ENCODE data around the gene KRT36. TPM values are rescaled to one million over a fixed set of nuclear protein-coding genes. Genes with fewer than 3 reads are reported as not detected.
A peak's percentile ranks its signal among the peaks of the same experiment; 100 is the strongest.

The KRT36 gene
- total and polyA plus RNA-seq, 10 donors, result 0.20 to 2.7 (median 0.36) TPM; not detected in 1

DNA sequence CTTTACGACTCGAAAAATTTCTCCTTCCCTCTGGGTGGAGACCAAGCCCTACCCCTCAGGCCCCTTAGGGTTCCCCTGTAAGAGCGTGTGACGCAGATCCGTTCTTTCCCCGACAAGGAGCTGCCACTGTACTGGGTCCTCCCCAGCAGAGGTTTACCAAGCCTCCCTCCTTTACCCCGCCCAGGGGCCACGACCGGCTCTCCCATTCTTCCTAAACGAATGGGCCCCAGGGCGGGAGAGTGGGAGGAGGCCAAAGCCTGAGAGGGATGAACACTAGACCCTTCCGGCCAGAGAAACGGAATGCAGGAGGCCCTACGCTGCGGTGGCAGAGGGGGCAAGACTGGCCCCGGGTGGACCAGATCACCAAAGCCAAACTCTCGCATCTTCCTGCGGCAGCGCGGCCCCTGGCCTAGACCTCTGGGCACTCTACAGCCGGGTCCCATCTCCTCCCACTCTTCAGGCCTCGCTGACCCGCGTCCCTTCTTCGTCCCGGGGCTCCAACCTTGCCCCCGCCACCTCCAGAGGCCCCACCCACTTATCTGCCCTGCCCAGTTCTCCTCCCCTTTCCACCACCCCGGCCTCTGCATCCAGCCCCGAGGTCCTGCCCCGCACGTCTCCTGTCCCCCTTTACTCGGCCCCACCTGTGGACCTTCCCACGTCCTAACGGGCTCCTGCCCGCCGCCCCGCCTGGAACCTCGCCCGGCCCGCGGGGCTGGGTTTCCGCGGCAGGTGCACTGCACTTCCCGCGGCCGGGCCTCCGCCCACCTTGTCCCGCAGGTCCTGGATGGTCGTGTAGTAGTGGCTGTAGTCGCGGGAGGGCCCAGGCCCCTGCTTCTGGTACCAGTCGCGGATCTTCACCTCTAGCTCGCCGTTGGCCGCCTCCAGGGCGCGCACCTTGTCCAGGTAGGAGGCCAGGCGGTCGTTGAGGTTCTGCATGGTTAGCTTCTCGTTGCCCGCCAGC, 37.6 kb upstream of the KRT36 start:
- Histone ChIP-seq H3K27me3 (replicated peaks in 1 of 7) (peaks cover 8 to 86% (median 42%) of the 10 kb centered on the region in 7 donors), H3K4me1 (peaks cover 4 to 20% (median 14%) of the 10 kb centered on the region in 6 donors), H3K9me3 (no peaks in the 10 kb centered on the region), H3K36me3 (no peaks in the 10 kb centered on the region), H3K27ac (no peak overlapping the region), H3K4me3 (peak overlapping the region in 7 of 8 donors; percentile 5 to 57 (median 13))
- TF ChIP-seq POLR2AphosphoS5 (IDR thresholded peaks at IDR 0.05), result no peak
- no peak for TF ChIP-seq POLR2A (IDR thresholded peaks at IDR 0.05)
- TF ChIP-seq, protein P1, sequence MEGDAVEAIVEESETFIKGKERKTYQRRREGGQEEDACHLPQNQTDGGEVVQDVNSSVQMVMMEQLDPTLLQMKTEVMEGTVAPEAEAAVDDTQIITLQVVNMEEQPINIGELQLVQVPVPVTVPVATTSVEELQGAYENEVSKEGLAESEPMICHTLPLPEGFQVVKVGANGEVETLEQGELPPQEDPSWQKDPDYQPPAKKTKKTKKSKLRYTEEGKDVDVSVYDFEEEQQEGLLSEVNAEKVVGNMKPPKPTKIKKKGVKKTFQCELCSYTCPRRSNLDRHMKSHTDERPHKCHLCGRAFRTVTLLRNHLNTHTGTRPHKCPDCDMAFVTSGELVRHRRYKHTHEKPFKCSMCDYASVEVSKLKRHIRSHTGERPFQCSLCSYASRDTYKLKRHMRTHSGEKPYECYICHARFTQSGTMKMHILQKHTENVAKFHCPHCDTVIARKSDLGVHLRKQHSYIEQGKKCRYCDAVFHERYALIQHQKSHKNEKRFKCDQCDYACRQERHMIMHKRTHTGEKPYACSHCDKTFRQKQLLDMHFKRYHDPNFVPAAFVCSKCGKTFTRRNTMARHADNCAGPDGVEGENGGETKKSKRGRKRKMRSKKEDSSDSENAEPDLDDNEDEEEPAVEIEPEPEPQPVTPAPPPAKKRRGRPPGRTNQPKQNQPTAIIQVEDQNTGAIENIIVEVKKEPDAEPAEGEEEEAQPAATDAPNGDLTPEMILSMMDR (IDR thresholded peaks at IDR 0.05 in 8 of 11, conservative IDR thresholded peaks at IDR 0.05 in 3 of 11), result no peak
- intact Hi-C loops (cut with DNase I; ENCODE audit: low total_unique reads), result no loop called here
- DNase-seq, result no peak
- 9 to 13% (median 11%) methylated on average over 45 to 62 of the region's 62 CpGs for WGBS, 5 donors

DNA sequence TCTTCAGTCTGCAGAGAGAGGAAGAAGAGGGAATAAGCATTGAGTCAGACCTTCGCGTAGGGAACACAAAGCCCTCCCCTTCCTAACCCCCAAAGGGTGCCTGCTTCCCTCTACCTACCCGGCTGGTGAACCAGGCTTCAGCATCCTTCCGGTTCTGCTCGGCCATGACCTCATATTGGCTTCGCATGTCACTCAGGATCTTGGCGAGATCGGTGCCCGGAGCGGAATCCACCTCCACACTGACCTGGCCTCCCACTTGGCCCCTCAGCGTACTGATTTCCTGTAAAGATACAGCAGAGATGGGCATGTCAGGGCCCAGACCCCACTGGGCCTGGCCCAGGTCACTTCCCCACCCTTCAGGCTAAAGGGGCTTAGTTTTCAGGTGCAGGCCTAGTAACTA, 34.6 kb upstream of the KRT36 start:
- no peaks in the 10 kb centered on the region for H3K36me3 ChIP-seq
- no peak overlapping the region for H3K4me3 ChIP-seq
- intact Hi-C loops (cut with DNase I; ENCODE audit: low total_unique reads), result no loop called here
- no peak for DNase-seq
- 64 to 95% (median 83%) methylated on average over 6 to 11 of the region's 11 CpGs for WGBS, 5 donors
- H3K4me1 ChIP-seq, result peaks cover 4 to 24% (median 14%) of the 10 kb centered on the region in 6 donors
- H3K27ac ChIP-seq, result no peak overlapping the region
- TF ChIP-seq POLR2A (IDR thresholded peaks at IDR 0.05) (no peak), POLR2AphosphoS5 (IDR thresholded peaks at IDR 0.05) (no peak)
- TF ChIP-seq, protein P1 (IDR thresholded peaks at IDR 0.05 in 8 of 11, conservative IDR thresholded peaks at IDR 0.05 in 3 of 11), result no peak
- peaks cover 8 to 85% (median 31%) of the 10 kb centered on the region in 7 donors for H3K27me3 ChIP-seq (replicated peaks in 1 of 7)
- no peaks in the 10 kb centered on the region for H3K9me3 ChIP-seq

DNA sequence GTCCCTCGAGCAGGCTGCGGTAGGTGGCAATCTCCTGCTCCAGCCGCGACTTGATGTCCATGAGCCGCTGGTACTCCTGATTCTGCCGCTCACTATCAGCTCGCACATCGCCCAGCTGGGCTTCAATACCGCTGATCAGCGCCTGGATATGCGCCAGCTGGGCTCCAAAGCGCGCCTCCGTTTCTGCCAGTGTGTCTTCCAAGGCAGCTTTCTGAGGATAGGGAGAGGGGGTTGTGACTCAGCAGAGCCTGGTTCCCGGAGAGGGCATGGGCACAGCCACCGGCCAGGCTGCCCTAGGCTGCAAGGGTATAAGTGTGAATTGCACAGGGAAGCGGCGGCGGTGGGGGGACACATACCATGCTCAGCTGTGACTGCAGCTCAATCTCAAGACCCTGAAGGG, 34.1 kb upstream of the KRT36 start:
- WGBS, 5 donors, result 84 to 89% (median 85%) methylated on average over 18 to 19 of the region's 19 CpGs
- H3K27me3 ChIP-seq (replicated peaks in 1 of 7), result peaks cover 8 to 83% (median 27%) of the 10 kb centered on the region in 7 donors
- intact Hi-C loops (cut with DNase I; ENCODE audit: low total_unique reads), result no loop called here
- H3K27ac ChIP-seq, result no peak overlapping the region
- no peak overlapping the region for H3K4me3 ChIP-seq
- no peaks in the 10 kb centered on the region for H3K36me3 ChIP-seq
- H3K9me3 ChIP-seq, result no peaks in the 10 kb centered on the region
- DNase-seq, result no peak
- no peak for TF ChIP-seq POLR2AphosphoS5 (IDR thresholded peaks at IDR 0.05)
- TF ChIP-seq, protein P1 (IDR thresholded peaks at IDR 0.05 in 8 of 11, conservative IDR thresholded peaks at IDR 0.05 in 3 of 11), result no peak
- TF ChIP-seq POLR2A (IDR thresholded peaks at IDR 0.05), result no peak
- peaks cover 4 to 24% (median 14%) of the 10 kb centered on the region in 6 donors for H3K4me1 ChIP-seq

DNA sequence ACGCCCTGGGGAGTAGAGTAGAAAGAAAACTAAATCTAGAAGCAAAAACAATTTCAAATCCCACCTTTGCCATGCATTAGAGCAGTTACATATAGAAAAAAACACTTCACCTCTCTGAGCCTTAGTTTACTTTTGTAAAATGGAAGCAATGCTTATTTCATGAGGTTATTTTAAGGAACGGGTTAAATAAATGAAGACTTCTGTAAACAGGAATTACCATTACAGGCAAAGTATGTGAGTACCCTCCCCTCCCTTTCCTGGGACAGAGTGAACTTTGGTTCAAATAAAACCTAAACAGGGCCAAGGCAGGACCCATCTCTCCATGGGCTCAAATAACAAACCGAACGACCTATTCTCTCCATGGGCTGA, 33.5 kb upstream of the KRT36 start:
- 69 to 78% (median 72%) methylated on average over 4 of the region's 4 CpGs for WGBS, 5 donors
- TF ChIP-seq, protein P1 (IDR thresholded peaks at IDR 0.05 in 8 of 11, conservative IDR thresholded peaks at IDR 0.05 in 3 of 11), result no peak
- TF ChIP-seq POLR2AphosphoS5 (IDR thresholded peaks at IDR 0.05) (no peak), POLR2A (IDR thresholded peaks at IDR 0.05) (no peak)
- no peaks in the 10 kb centered on the region for H3K36me3 ChIP-seq
- H3K4me1 ChIP-seq, result peaks cover 4 to 20% (median 11%) of the 10 kb centered on the region in 6 donors
- no peaks in the 10 kb centered on the region for H3K9me3 ChIP-seq
- intact Hi-C loops (cut with DNase I; ENCODE audit: low total_unique reads), result no loop called here
- H3K27ac ChIP-seq, result no peak overlapping the region
- H3K27me3 ChIP-seq (replicated peaks in 1 of 7), result peaks cover 6 to 78% (median 21%) of the 10 kb centered on the region in 7 donors
- H3K4me3 ChIP-seq, result no peak overlapping the region
- DNase-seq, result no peak

Data from spleen (tissue), 11 donors.